Endothelial cell of coronary artery (primary cell): Measurements from ENCODE around the gene PAX6. TPM values are rescaled to one million over a fixed set of nuclear protein-coding genes. Genes with fewer than 3 reads are reported as not detected.

Experiments
- total RNA-seq: library from RNA; depleted of rRNA; stranded (reverse); fragments of >200 nt; gene quantifications from 2 replicates; pipeline ENCODE4 v1.2.3, GENCODE V29; 2014

The PAX6 gene
- 0.18 TPM in 1 of 2 replicates, not detected in the other for total RNA-seq

DNA sequence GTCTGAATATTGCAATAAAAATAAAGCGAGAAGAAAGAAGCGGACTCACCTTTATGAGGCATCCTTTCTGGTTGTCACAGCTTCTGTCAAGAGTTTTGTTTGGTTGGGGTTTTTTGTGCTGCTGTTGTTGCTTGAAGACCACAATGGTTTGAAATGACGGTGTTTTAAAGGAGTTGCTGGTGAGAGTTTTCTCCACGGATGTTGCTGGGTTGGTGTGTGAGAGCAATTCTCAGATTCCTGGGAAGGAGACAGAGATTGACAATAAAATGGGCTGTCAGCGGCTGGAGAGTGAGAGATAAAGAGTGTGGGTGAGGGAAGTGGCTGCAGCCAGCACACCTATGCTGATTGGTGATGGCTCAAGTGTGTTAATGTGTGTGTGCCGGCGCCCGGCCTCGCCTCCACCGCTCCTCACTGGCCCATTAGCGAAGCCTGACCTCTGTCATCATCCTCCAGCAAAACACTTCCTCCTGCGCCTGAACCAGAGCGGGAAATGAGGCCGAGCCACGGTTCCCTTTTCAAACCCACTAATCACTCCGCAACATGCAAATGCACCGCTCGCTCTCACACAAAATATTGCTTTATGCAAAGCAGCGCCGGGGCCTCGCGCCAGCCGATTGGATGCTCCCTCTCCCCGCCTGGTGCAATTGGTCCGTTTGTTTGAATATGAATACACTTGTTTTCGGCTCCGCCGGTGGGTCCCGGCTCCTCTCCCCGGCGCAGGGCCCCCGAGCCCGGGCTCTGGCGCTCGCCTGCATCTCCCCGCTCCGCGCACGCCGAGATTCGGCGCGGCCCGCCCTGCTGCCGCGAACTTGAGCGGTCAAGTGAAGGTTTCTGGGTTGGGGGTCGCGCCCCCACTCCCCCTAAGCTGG lies at the start of gene PAX6:
Gene PAX6, minus strand, starts transcription at position 544 of the 869 bp plus-strand sequence. CDS start 4,911 bp downstream, outside the sequence.

